Keratinocyte (primary cell): Measurements from ENCODE around the gene PGLYRP2. TPM values are rescaled to one million over a fixed set of nuclear protein-coding genes. Genes with fewer than 3 reads are reported as not detected.

Source experiments
- DNase-seq: peaks from one replicate; pipeline ENCODE4 v3.0.0-alpha.2; 2011; ENCODE audit warnings: low read depth, missing footprints, low spot score
- FAIRE-seq: peaks from 2 replicates; lab custom pipeline; 2011; peaks lifted over from hg19 to GRCh38; lab: Jason Lieb, UNC
- H2AFZ ChIP-seq: 2 replicates; pipeline ENCODE4 v1.6.0; 2012; ENCODE audit warnings: low read length, control low read depth, inconsistent platforms; ENCODE audit not compliant: control insufficient read depth
- H3K27ac ChIP-seq: 2 replicates; pipeline ENCODE4 v1.5.1; 2011; ENCODE audit warnings: low read length; ENCODE audit not compliant: control insufficient read depth, insufficient read depth
- H3K27me3 ChIP-seq: 3 replicates; pipeline ENCODE4 v1.6.0; 2011; ENCODE audit warnings: low read length; ENCODE audit not compliant: control insufficient read depth, insufficient read depth; ENCODE audit errors: extremely low read depth
- H3K36me3 ChIP-seq, 2 experiments: 2 replicates in 1 of 2; 3 replicates in 1 of 2; pipeline ENCODE4 v1.5.1; 2011; ENCODE audit warnings: low read length in 2 of 2, mild to moderate bottlenecking in 1 of 2; ENCODE audit not compliant: control insufficient read depth in 2 of 2, insufficient read depth in 2 of 2; ENCODE audit errors: extremely low read depth in 1 of 2
- H3K4me1 ChIP-seq: 3 replicates; pipeline ENCODE4 v1.5.1; 2011; ENCODE audit warnings: low read length; ENCODE audit not compliant: control insufficient read depth, insufficient read depth; ENCODE audit errors: extremely low read depth
- H3K4me2 ChIP-seq: 3 replicates; pipeline ENCODE4 v1.6.0; 2011; ENCODE audit warnings: low read depth, low read length; ENCODE audit not compliant: control insufficient read depth, insufficient read depth; ENCODE audit errors: extremely low read depth
- H3K4me3 ChIP-seq, 3 experiments: fragments of 200-600 bp in 1 of 3; sonication (generic) in 1 of 3; 2 replicates in 2 of 3; 3 replicates in 1 of 3; pipeline ENCODE4 v1.5.1; 2011 to 2016; ENCODE audit warnings: low read length in 3 of 3, mild to moderate bottlenecking in 3 of 3, control low read depth in 2 of 3, inconsistent platforms in 1 of 3, low read depth in 1 of 3, mixed read lengths in 1 of 3, mixed run types in 1 of 3, moderate library complexity in 1 of 3; ENCODE audit not compliant: control insufficient read depth in 2 of 3, insufficient read depth in 2 of 3; ENCODE audit errors: extremely low read depth in 1 of 3
- H3K79me2 ChIP-seq: 2 replicates; pipeline ENCODE4 v1.6.0; 2012; ENCODE audit warnings: low read length; ENCODE audit not compliant: control insufficient read depth, insufficient read depth
- H3K9ac ChIP-seq: 3 replicates; pipeline ENCODE4 v1.6.0; 2011; ENCODE audit warnings: low read length; ENCODE audit not compliant: control insufficient read depth, insufficient read depth; ENCODE audit errors: extremely low read depth
- H3K9me1 ChIP-seq: 3 replicates; pipeline ENCODE4 v1.6.0; 2011; ENCODE audit warnings: low read length; ENCODE audit not compliant: control insufficient read depth, insufficient read depth; ENCODE audit errors: extremely low read depth
- H3K9me3 ChIP-seq: 2 replicates; pipeline ENCODE4 v1.5.1; 2012; ENCODE audit warnings: low read depth, low read length; ENCODE audit not compliant: control insufficient read depth
- H4K20me1 ChIP-seq: 3 replicates; pipeline ENCODE4 v1.6.0; 2011; ENCODE audit warnings: low read length; ENCODE audit not compliant: control insufficient read depth, insufficient read depth; ENCODE audit errors: extremely low read depth
- EZH2 ChIP-seq: IDR thresholded peaks from one replicate; pipeline ENCODE4 v1.6.1; 2012; ENCODE audit warnings: inconsistent platforms, mild to moderate bottlenecking, low read length, moderate library complexity
- dilution Hi-C: fragments of 300-500 bp; cut with MboI; formaldehyde crosslinking; loops from one replicate; pipeline ENCODE4 v1.7.0; 2020; ENCODE audit warnings: low sequenced_read_pairs; ENCODE audit not compliant: extremely low pct_ligation_motif_present
- polyA minus RNA-seq, 3 experiments: library from RNA; depleted of rRNA, polyadenylated mRNA; stranded (reverse); fragments of >200 nt; gene quantifications; 1 replicate in 1 of 3; 2 replicates in 1 of 3; 3 replicates in 1 of 3; pipeline ENCODE4 v1.2.3, GENCODE V29; 2011
- polyA plus RNA-seq, 5 experiments: library from polyadenylated mRNA; depleted of rRNA in 3 of 5; stranded (reverse) in 3 of 5; stranded (forward) in 1 of 5; unstranded in 1 of 5; fragments of >200 nt; gene quantifications; 1 replicate in 1 of 5; 2 replicates in 3 of 5; 3 replicates in 1 of 5; pipeline versions ENCODE4 v1.2.1 to v1.2.3, GENCODE V29; 2011 to 2012; ENCODE audit warnings: missing spikeins in 2 of 5, low read depth in 1 of 5, low replicate concordance in 1 of 5
- TF ChIP-seq, protein P1 (sequence below), 3 experiments: IDR thresholded peaks in 1 of 3; conservative IDR thresholded peaks in 1 of 3; optimal IDR thresholded peaks in 1 of 3; 2 replicates in 2 of 3; 3 replicates in 1 of 3; pipeline versions ENCODE3 to v1.5.1; 2011; ENCODE audit warnings: low read length in 3 of 3, mild to moderate bottlenecking in 3 of 3, moderate library complexity in 2 of 3, control low read depth in 1 of 3, inconsistent platforms in 1 of 3; ENCODE audit not compliant: insufficient read depth in 2 of 3; ENCODE audit errors: extremely low read depth in 1 of 3

Gene PGLYRP2, protein sequence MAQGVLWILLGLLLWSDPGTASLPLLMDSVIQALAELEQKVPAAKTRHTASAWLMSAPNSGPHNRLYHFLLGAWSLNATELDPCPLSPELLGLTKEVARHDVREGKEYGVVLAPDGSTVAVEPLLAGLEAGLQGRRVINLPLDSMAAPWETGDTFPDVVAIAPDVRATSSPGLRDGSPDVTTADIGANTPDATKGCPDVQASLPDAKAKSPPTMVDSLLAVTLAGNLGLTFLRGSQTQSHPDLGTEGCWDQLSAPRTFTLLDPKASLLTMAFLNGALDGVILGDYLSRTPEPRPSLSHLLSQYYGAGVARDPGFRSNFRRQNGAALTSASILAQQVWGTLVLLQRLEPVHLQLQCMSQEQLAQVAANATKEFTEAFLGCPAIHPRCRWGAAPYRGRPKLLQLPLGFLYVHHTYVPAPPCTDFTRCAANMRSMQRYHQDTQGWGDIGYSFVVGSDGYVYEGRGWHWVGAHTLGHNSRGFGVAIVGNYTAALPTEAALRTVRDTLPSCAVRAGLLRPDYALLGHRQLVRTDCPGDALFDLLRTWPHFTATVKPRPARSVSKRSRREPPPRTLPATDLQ
- not detected in 3 replicates for polyA plus RNA-seq
- not detected for polyA plus RNA-seq (2011; ENCODE audit: low read depth)
- not detected in 2 replicates for polyA plus RNA-seq (2011; cell fraction: cytosol; rRNA removed)
- polyA plus RNA-seq (2011; cell fraction: nucleus; rRNA removed): not detected in 2 replicates
- 0.07 TPM in 1 of 2 replicates, not detected in the other for polyA plus RNA-seq (2012; ENCODE audit: low replicate concordance)
- 0.39 TPM in 1 of 3 replicates, not detected in the others for polyA minus RNA-seq
- not detected for polyA minus RNA-seq (2011; cell fraction: cytosol; rRNA and poly(A)+ RNA removed)
- polyA minus RNA-seq (2011; cell fraction: nucleus; rRNA and poly(A)+ RNA removed): not detected in 2 replicates

DNA sequence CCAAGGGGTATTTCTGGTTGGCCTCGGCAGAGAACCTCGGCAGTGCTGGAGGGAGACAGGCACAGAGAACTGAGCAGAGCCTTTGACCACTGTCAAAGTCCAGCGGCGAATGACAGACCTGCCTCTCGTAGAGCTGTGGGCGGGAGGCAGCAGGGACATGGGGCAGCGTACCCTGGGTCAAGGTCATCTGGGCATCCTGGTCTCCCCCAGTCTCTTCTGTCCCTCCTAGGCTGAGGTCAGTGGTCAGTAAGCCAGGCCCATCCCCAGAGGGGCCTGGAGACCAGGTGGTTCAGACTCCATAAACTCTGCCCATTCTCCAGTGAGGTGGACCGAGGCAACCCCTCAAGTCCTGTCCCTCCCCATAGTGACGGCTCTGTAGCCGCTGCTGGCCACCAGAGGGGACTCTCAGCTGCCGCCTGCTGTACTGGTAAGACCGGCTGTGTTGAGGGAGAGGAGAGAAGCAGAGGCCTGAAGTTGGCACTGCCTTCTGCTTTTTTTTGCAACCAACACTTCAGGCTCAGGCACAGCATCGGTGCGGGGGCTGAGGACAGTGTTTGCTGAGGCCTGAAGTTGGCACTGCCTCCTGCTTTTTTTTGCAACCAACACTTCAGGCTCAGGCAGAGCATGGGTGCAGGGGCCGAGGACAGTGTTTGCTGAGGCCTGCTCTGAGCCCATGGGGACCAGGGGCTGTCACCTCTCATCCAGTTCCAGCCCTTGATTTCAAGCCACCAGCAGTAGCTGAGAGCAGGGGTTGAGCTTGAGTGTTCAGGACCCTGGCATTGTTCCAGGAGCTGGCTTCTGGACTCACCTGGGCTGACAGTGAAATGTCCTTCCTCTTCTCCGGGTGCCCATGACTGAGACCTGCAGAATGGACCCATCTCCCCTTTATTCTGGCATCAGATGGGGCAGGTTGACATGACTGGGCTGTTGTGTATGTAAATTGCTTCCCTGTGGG is at the start of gene PGLYRP2:
Gene PGLYRP2 (minus strand): TSS at position 111 of the 955 bp plus-strand sequence. CDS start 130 bp downstream, outside the sequence.
- no peaks in the 10 kb centered on the region for H3K9me1 ChIP-seq
- H3K4me2 ChIP-seq: no peak within 1 kb of the TSS
- no peaks in the 10 kb centered on the region for H3K9me3 ChIP-seq
- H3K36me3 ChIP-seq: no peaks in the 10 kb centered on the region
- H3K27me3 ChIP-seq: no peaks in the 10 kb centered on the region
- dilution Hi-C loops: no loop called here
- H3K79me2 ChIP-seq: no peaks in the 10 kb centered on the region
- H3K4me3 ChIP-seq: no peak within 1 kb of the TSS
- FAIRE-seq: no peak
- H3K9ac ChIP-seq: no peak within 1 kb of the TSS
- no peak within 1 kb of the TSS for H3K27ac ChIP-seq
- TF ChIP-seq EZH2: no peak
- TF ChIP-seq, protein P1, sequence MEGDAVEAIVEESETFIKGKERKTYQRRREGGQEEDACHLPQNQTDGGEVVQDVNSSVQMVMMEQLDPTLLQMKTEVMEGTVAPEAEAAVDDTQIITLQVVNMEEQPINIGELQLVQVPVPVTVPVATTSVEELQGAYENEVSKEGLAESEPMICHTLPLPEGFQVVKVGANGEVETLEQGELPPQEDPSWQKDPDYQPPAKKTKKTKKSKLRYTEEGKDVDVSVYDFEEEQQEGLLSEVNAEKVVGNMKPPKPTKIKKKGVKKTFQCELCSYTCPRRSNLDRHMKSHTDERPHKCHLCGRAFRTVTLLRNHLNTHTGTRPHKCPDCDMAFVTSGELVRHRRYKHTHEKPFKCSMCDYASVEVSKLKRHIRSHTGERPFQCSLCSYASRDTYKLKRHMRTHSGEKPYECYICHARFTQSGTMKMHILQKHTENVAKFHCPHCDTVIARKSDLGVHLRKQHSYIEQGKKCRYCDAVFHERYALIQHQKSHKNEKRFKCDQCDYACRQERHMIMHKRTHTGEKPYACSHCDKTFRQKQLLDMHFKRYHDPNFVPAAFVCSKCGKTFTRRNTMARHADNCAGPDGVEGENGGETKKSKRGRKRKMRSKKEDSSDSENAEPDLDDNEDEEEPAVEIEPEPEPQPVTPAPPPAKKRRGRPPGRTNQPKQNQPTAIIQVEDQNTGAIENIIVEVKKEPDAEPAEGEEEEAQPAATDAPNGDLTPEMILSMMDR (optimal IDR thresholded peaks at IDR 0.05 in 1 of 3, IDR thresholded peaks at IDR 0.05 in 1 of 3, conservative IDR thresholded peaks at IDR 0.05 in 1 of 3; ENCODE audit: extremely low read depth in 1 of 3, insufficient read depth in 2 of 3, low read length in 3 of 3): peak in 1 of 3 experiments; percentile 67
- no peaks in the 10 kb centered on the region for H3K4me1 ChIP-seq
- no peak for DNase-seq
- H4K20me1 ChIP-seq: no peaks in the 10 kb centered on the region
- H2AFZ ChIP-seq: no peak within 1 kb of the TSS

DNA sequence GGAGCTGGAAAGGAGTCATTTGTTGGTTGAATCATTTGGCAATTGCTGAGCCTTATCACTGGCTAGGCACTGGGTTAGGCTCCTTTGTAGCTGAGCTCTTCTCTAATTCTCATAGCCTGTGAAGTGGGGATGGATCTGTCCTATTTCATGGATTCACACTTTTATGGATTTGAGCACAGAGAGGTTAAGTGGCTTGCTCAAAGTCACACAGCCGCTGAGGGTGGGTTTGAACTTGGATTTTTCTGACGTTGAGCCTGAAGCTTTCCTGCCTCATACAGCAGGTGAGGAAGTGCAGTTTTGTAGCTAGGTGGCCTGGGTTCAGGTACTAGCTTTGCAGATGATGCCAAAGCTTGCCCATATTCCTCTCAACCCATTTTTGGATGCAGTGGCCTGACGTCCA is 48.4 kb upstream of the PGLYRP2 start:
- H3K4me2 ChIP-seq: no peak overlapping the region
- H4K20me1 ChIP-seq: no peaks in the 10 kb centered on the region
- no peaks in the 10 kb centered on the region for H3K9me1 ChIP-seq
- dilution Hi-C loops: no loop called here
- TF ChIP-seq, protein P1 (optimal IDR thresholded peaks at IDR 0.05 in 1 of 3, IDR thresholded peaks at IDR 0.05 in 1 of 3, conservative IDR thresholded peaks at IDR 0.05 in 1 of 3; ENCODE audit: extremely low read depth in 1 of 3, insufficient read depth in 2 of 3, low read length in 3 of 3): no peak
- TF ChIP-seq EZH2: no peak
- no peaks in the 10 kb centered on the region for H3K4me1 ChIP-seq
- H2AFZ ChIP-seq: no peak overlapping the region
- no peaks in the 10 kb centered on the region for H3K36me3 ChIP-seq
- DNase-seq (no peak), FAIRE-seq (no peak)
- H3K79me2 ChIP-seq: no peaks in the 10 kb centered on the region
- H3K27me3 ChIP-seq: no peaks in the 10 kb centered on the region
- no peak overlapping the region for H3K27ac ChIP-seq
- no peak overlapping the region for H3K4me3 ChIP-seq
- H3K9me3 ChIP-seq: no peaks in the 10 kb centered on the region
- no peak overlapping the region for H3K9ac ChIP-seq
